ENCODE data around the gene MROH9.

Gene MROH9

DNA sequence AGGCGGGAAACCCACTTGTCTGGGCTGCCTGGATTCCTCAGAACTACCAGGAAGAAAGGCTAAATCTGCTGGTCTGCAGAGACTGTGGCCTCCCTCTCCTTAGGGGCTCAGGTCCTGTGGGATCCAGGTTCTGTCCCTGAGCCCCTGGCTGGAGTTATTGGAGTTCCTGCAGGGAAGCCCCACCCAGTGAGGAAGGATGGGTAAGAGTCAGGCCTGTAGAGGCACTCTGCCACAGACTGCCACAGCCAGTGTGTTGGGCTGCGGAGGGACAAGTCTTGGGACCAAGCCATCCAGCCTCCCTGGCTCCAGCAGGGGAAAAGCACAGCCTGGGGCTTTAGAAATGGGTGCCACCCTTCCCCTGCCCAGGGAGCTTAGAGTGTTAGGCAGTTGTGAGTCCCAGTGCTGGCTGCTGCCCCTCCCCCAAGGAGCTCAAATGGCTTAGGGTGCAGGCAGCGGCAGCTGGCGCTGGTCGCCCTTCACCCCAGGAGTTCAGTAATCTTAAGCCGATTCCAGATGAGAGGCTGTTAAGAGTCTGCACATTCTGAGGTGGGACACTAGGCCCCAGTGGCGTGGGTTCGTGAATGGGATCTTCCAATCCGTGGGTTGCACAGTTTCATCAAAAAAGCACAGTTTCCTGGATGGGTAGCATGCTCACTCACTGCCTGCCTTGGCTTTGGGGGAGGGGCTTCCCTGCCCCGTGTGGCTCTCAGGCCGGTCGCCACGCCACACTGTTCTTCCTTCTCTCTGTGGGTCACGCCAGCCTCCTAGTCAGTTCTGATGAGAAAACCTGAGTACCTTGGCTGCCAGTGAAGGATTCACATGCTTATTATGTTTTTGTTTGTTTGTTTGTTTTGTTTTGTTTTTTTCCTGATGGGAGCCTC lies 97.7 kb downstream of the MROH9 start:
- Histone ChIP-seq H3K18ac (ENCODE audit: low read depth in 1 of 2, low read length in 2 of 2) (no peak overlapping the region), H3K36me3 (ENCODE audit: control insufficient read depth in 1 of 2, insufficient read depth in 2 of 2, low read depth in 1 of 2, low read length in 2 of 2) (no peaks in the 10 kb centered on the region), H4K8ac (ENCODE audit: low read length) (no peak overlapping the region), H3K27ac (ENCODE audit: low read length, poor library complexity, severe bottlenecking) (no peak overlapping the region), H3K14ac (ENCODE audit: low read length in 2 of 2) (no peak overlapping the region), H3K79me1 (replicated peaks; ENCODE audit: low read length, poor library complexity, severe bottlenecking) (no peaks in the 10 kb centered on the region), H2AK5ac (ENCODE audit: low read length, severe bottlenecking) (no peak overlapping the region), H3K9ac (ENCODE audit: low read length) (no peak overlapping the region), H3K9me3 (ENCODE audit: control insufficient read depth, low read length) (no peaks in the 10 kb centered on the region), H2BK15ac (ENCODE audit: low read depth, poor library complexity, severe bottlenecking) (no peak overlapping the region), H4K91ac (ENCODE audit: low read length) (no peak overlapping the region), H3K27me3 (ENCODE audit: control insufficient read depth in 1 of 2, insufficient read depth in 1 of 2, low read length in 2 of 2) (no peaks in the 10 kb centered on the region), H3K4me1 (ENCODE audit: control insufficient read depth, insufficient read depth, low read depth, low read length) (no peaks in the 10 kb centered on the region), H2BK120ac (ENCODE audit: low read depth, low read length) (no peak overlapping the region), H3K4me2 (ENCODE audit: low read length, poor library complexity, severe bottlenecking) (no peak overlapping the region), H2AFZ (ENCODE audit: low read depth, low read length) (no peak overlapping the region), H2BK12ac (ENCODE audit: low read length in 2 of 2) (no peak overlapping the region), H2BK5ac (ENCODE audit: low read depth, low read length, poor library complexity, severe bottlenecking) (no peak overlapping the region), H3K4ac (ENCODE audit: low read depth in 1 of 2, low read length in 2 of 2) (no peak overlapping the region), H3K23ac (ENCODE audit: low read length in 2 of 2) (no peak overlapping the region), H3K4me3 (ENCODE audit: insufficient read depth in 1 of 2, low read depth in 1 of 2, low read length in 2 of 2) (no peak overlapping the region)
- no peak for DNase-seq
- 60% methylated on average over 14 of the region's 14 CpGs for WGBS

DNA sequence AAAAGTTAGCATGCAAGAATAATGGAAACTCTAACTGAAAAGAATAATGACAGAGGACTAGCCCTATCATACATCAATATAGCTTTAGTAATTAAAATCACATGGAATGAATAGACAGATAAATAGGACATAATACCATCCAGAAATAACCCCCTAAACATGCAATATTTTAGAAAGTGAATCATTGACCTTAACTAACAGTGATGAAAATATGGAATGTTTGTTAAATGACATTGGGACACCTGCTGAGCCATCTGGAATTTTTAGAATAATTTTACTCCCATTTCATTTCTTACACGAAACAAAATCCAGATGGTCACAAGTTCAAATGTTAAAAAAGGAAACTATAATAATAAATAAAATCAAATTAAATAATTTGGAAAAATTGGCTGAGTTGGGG lies 102.3 kb downstream of the MROH9 start:
- no CpG with 5 or more reads among the region's 1 CpG for WGBS
- no peak overlapping the region for H2AK5ac ChIP-seq (ENCODE audit: low read length, severe bottlenecking)
- no peaks in the 10 kb centered on the region for H3K79me1 ChIP-seq (replicated peaks; ENCODE audit: low read length, poor library complexity, severe bottlenecking)
- H3K9ac ChIP-seq (ENCODE audit: low read length), result no peak overlapping the region
- H2BK120ac ChIP-seq (ENCODE audit: low read depth, low read length), result no peak overlapping the region
- H3K4me2 ChIP-seq (ENCODE audit: low read length, poor library complexity, severe bottlenecking), result no peak overlapping the region
- no peak overlapping the region for H3K14ac ChIP-seq (ENCODE audit: low read length in 2 of 2)
- H3K23ac ChIP-seq (ENCODE audit: low read length in 2 of 2), result no peak overlapping the region
- no peak overlapping the region for H3K4ac ChIP-seq (ENCODE audit: low read depth in 1 of 2, low read length in 2 of 2)
- H4K91ac ChIP-seq (ENCODE audit: low read length), result no peak overlapping the region
- no peak overlapping the region for H2BK15ac ChIP-seq (ENCODE audit: low read depth, poor library complexity, severe bottlenecking)
- no peaks in the 10 kb centered on the region for H3K27me3 ChIP-seq (ENCODE audit: control insufficient read depth in 1 of 2, insufficient read depth in 1 of 2, low read length in 2 of 2)
- no peaks in the 10 kb centered on the region for H3K9me3 ChIP-seq (ENCODE audit: control insufficient read depth, low read length)
- no peak overlapping the region for H2BK5ac ChIP-seq (ENCODE audit: low read depth, low read length, poor library complexity, severe bottlenecking)
- no peak for DNase-seq
- H3K4me1 ChIP-seq (ENCODE audit: control insufficient read depth, insufficient read depth, low read depth, low read length), result no peaks in the 10 kb centered on the region
- no peak overlapping the region for H3K18ac ChIP-seq (ENCODE audit: low read depth in 1 of 2, low read length in 2 of 2)
- H2BK12ac ChIP-seq (ENCODE audit: low read length in 2 of 2), result no peak overlapping the region
- H3K36me3 ChIP-seq (ENCODE audit: control insufficient read depth in 1 of 2, insufficient read depth in 2 of 2, low read depth in 1 of 2, low read length in 2 of 2), result no peaks in the 10 kb centered on the region
- H2AFZ ChIP-seq (ENCODE audit: low read depth, low read length), result no peak overlapping the region
- no peak overlapping the region for H3K4me3 ChIP-seq (ENCODE audit: insufficient read depth in 1 of 2, low read depth in 1 of 2, low read length in 2 of 2)
- no peak overlapping the region for H4K8ac ChIP-seq (ENCODE audit: low read length)
- no peak overlapping the region for H3K27ac ChIP-seq (ENCODE audit: low read length, poor library complexity, severe bottlenecking)

- Histone ChIP-seq H3K4me1 (ENCODE audit: control insufficient read depth, insufficient read depth, low read depth, low read length) (no peaks in the 10 kb centered on the region), H3K79me1 (replicated peaks; ENCODE audit: low read length, poor library complexity, severe bottlenecking) (no peaks in the 10 kb centered on the region), H2BK120ac (ENCODE audit: low read depth, low read length) (no peak overlapping the region), H3K14ac (ENCODE audit: low read length in 2 of 2) (no peak overlapping the region), H3K23ac (ENCODE audit: low read length in 2 of 2) (no peak overlapping the region), H3K36me3 (ENCODE audit: control insufficient read depth in 1 of 2, insufficient read depth in 2 of 2, low read depth in 1 of 2, low read length in 2 of 2) (no peaks in the 10 kb centered on the region), H3K4ac (ENCODE audit: low read depth in 1 of 2, low read length in 2 of 2) (no peak overlapping the region), H3K4me3 (ENCODE audit: insufficient read depth in 1 of 2, low read depth in 1 of 2, low read length in 2 of 2) (no peak overlapping the region), H3K9me3 (ENCODE audit: control insufficient read depth, low read length) (peaks cover 5% of the 10 kb centered on the region), H4K91ac (ENCODE audit: low read length) (no peak overlapping the region), H2AFZ (ENCODE audit: low read depth, low read length) (no peak overlapping the region), H3K9ac (ENCODE audit: low read length) (no peak overlapping the region), H3K27me3 (ENCODE audit: control insufficient read depth in 1 of 2, insufficient read depth in 1 of 2, low read length in 2 of 2) (no peaks in the 10 kb centered on the region), H2BK5ac (ENCODE audit: low read depth, low read length, poor library complexity, severe bottlenecking) (no peak overlapping the region), H4K8ac (ENCODE audit: low read length) (no peak overlapping the region), H3K27ac (ENCODE audit: low read length, poor library complexity, severe bottlenecking) (no peak overlapping the region), H3K4me2 (ENCODE audit: low read length, poor library complexity, severe bottlenecking) (no peak overlapping the region), H2BK15ac (ENCODE audit: low read depth, poor library complexity, severe bottlenecking) (no peak overlapping the region), H3K18ac (ENCODE audit: low read depth in 1 of 2, low read length in 2 of 2) (no peak overlapping the region), H2AK5ac (ENCODE audit: low read length, severe bottlenecking) (no peak overlapping the region), H2BK12ac (ENCODE audit: low read length in 2 of 2) (no peak overlapping the region)
- DNase-seq, result no peak
Observed at GRCh38 chr1:171038284-171038683, 103.0 kb downstream of the MROH9 start.

DNA sequence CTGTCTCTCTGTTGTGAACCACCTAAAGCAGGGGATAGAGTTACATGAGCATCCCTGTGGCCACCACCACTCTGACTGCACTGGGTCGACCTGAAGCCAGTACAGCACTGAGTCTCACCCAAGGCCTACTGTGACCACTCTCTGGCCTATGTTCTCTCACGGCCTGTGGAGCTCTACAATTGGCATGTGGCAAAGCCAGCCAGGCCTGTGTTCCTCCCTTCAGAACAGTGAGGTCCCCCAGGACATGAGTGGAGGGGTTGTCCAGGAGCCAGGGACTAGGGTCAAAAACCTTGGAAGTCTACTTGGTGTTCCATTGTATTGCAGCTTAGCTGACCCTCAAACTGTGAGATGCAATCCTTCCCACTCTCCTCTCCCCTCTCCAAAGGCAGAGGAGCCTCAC lies 112.7 kb downstream of the MROH9 start:
- Histone ChIP-seq H3K4ac (ENCODE audit: low read depth in 1 of 2, low read length in 2 of 2) (no peak overlapping the region), H4K91ac (ENCODE audit: low read length) (no peak overlapping the region), H3K9me3 (ENCODE audit: control insufficient read depth, low read length) (peaks cover 32% of the 10 kb centered on the region), H3K4me1 (ENCODE audit: control insufficient read depth, insufficient read depth, low read depth, low read length) (no peaks in the 10 kb centered on the region), H3K79me1 (replicated peaks; ENCODE audit: low read length, poor library complexity, severe bottlenecking) (no peaks in the 10 kb centered on the region), H3K4me3 (ENCODE audit: insufficient read depth in 1 of 2, low read depth in 1 of 2, low read length in 2 of 2) (no peak overlapping the region), H3K18ac (ENCODE audit: low read depth in 1 of 2, low read length in 2 of 2) (no peak overlapping the region), H4K8ac (ENCODE audit: low read length) (no peak overlapping the region), H3K36me3 (ENCODE audit: control insufficient read depth in 1 of 2, insufficient read depth in 2 of 2, low read depth in 1 of 2, low read length in 2 of 2) (no peaks in the 10 kb centered on the region), H2AFZ (ENCODE audit: low read depth, low read length) (no peak overlapping the region), H2AK5ac (ENCODE audit: low read length, severe bottlenecking) (no peak overlapping the region), H2BK5ac (ENCODE audit: low read depth, low read length, poor library complexity, severe bottlenecking) (no peak overlapping the region), H2BK120ac (ENCODE audit: low read depth, low read length) (no peak overlapping the region), H3K14ac (ENCODE audit: low read length in 2 of 2) (no peak overlapping the region), H3K4me2 (ENCODE audit: low read length, poor library complexity, severe bottlenecking) (no peak overlapping the region), H3K27ac (ENCODE audit: low read length, poor library complexity, severe bottlenecking) (no peak overlapping the region), H2BK12ac (ENCODE audit: low read length in 2 of 2) (no peak overlapping the region), H3K23ac (ENCODE audit: low read length in 2 of 2) (no peak overlapping the region), H3K9ac (ENCODE audit: low read length) (no peak overlapping the region), H3K27me3 (ENCODE audit: control insufficient read depth in 1 of 2, insufficient read depth in 1 of 2, low read length in 2 of 2) (no peaks in the 10 kb centered on the region), H2BK15ac (ENCODE audit: low read depth, poor library complexity, severe bottlenecking) (no peak overlapping the region)
- 75% methylated on average over 2 of the region's 2 CpGs for WGBS
- no peak for DNase-seq
